Kidney (tissue), 14 donors: ENCODE data around the gene MBD5. TPM values are rescaled to one million over a fixed set of nuclear protein-coding genes. Genes with fewer than 3 reads are reported as not detected.

Source experiments
- DNase-seq, 5 donors: peaks; one replicate each; pipeline ENCODE4 v3.0.0-alpha.2; 2013 to 2020
- FAIRE-seq: peaks from 2 replicates; lab custom pipeline; 2012; peaks lifted over from hg19 to GRCh38; lab: Jason Lieb, UNC
- H3K27ac ChIP-seq, 2 donors: one replicate each; pipeline ENCODE4 v1.7.0; 2013; ENCODE audit warnings: low read depth in 2 of 2, low read length in 2 of 2, inconsistent platforms in 1 of 2
- H3K27me3 ChIP-seq: one replicate; pipeline ENCODE4 v1.7.1; 2013; ENCODE audit warnings: low read length, inconsistent platforms; ENCODE audit not compliant: control insufficient read depth, insufficient read depth
- H3K36me3 ChIP-seq, 3 donors: one replicate each; pipeline versions ENCODE4 v1.7.0 to v1.7.1; 2013; ENCODE audit warnings: low read length in 3 of 3, control low read depth in 1 of 3, inconsistent platforms in 1 of 3; ENCODE audit not compliant: insufficient read depth in 3 of 3, control insufficient read depth in 2 of 3
- H3K4me1 ChIP-seq, 3 donors: one replicate each; pipeline versions ENCODE4 v1.7.0 to v1.7.1; 2013; ENCODE audit warnings: low read length in 3 of 3, inconsistent platforms in 1 of 3, low read depth in 1 of 3; ENCODE audit not compliant: control insufficient read depth in 2 of 3, insufficient read depth in 2 of 3
- H3K4me3 ChIP-seq, 3 donors: one replicate each; pipeline versions ENCODE4 v1.7.0 to v1.8.1; 2013; ENCODE audit warnings: low read length in 3 of 3, control low read depth in 1 of 3, inconsistent platforms in 1 of 3
- H3K9ac ChIP-seq, 3 donors: one replicate each; pipeline versions ENCODE4 v1.7.0 to v1.7.1; 2013; ENCODE audit warnings: low read length in 3 of 3, control low read depth in 1 of 3, inconsistent platforms in 1 of 3
- H3K9me3 ChIP-seq, 3 donors: one replicate each; pipeline versions ENCODE4 v1.7.0 to v1.7.1; 2013; ENCODE audit warnings: low read length in 3 of 3, control low read depth in 1 of 3, inconsistent platforms in 1 of 3; ENCODE audit not compliant: control insufficient read depth in 2 of 3, insufficient read depth in 1 of 3
- CTCF ChIP-seq: IDR thresholded peaks from 3 replicates; pipeline ENCODE4 v1.5.1; 2012; ENCODE audit warnings: mild to moderate bottlenecking, moderate library complexity, borderline replicate concordance; ENCODE audit not compliant: insufficient read depth; ENCODE audit errors: extremely low read depth
- intact Hi-C: fragments of 100-400 bp; cut with DNase I; formaldehyde crosslinking; loops from one replicate; pipeline ENCODE4 v1.11.1; 2022
- polyA plus RNA-seq: library from polyadenylated mRNA; stranded (reverse); fragments of 350-450 nt; fragmentation: Illumina TruSeq; extraction: RNeasy Lipid Tissue Mini Kit (QIAGEN cat#74804); gene quantifications from one replicate; pipeline ENCODE4 v1.2.3, GENCODE V29; 2014; ENCODE audit warnings: low read depth, low replicate concordance; ENCODE audit not compliant: insufficient read depth
- total RNA-seq: library from RNA; stranded (reverse); fragmentation: NEBNext Ultra II Directional; extraction: Animal tissue kit (Norgen Biotek cat#: 25700); gene quantifications from one replicate; pipeline ENCODE4 v1.2.1, GENCODE V29; 2021
- donor health status: control.
- donor health status: control.
- donor health status: control.
- donor health status: control.
- donor health status: control.
- donor health status: DM: yes; HTN: yes; CAD: no.
- donor health status: Normal renal cell carcinoma (clear cell type).

The MBD5 gene
- total and polyA plus RNA-seq, 2 donors from 2014 or later: 6.9 to 66.8 TPM

DNA sequence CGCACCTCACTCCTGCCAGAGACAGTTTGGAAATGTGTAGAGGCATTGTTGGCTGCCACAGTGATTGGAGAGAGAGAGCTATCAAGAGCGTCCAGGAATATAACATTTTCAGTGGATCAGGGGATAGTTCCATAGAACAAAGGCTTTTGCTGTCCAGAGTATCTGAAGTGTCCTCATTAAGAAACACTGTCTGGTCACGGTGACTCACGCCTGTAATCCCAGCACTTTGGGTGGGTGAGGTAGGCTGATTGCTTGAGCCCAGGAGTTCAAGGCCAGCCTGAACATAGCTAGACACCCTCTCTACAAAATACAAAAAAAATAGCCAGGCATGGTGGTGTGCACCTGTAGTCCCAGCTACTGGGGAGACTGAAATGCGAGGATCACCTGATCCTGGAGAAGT, 231.1 kb downstream of the MBD5 start:
- Histone ChIP-seq H3K36me3 (no peaks in the 10 kb centered on the region), H3K9ac (no peak overlapping the region), H3K4me1 (no peaks in the 10 kb centered on the region), H3K4me3 (no peak overlapping the region), H3K9me3 (peaks cover 0 to 9% (median 2%) of the 10 kb centered on the region in 3 donors), H3K27me3 (no peaks in the 10 kb centered on the region), H3K27ac (no peak overlapping the region)
- intact Hi-C loops: no loop called here
- FAIRE-seq (no peak), DNase-seq (no peak)
- no peak for TF ChIP-seq CTCF

- DNase-seq (no peak), FAIRE-seq (no peak)
- intact Hi-C loops: no loop called here
- H3K4me3 ChIP-seq: no peak overlapping the region
- H3K9ac ChIP-seq: no peak overlapping the region
- no peak for TF ChIP-seq CTCF
- H3K36me3 ChIP-seq: no peaks in the 10 kb centered on the region
- peaks cover 0 to 9% (median 2%) of the 10 kb centered on the region in 3 donors for H3K9me3 ChIP-seq
- no peaks in the 10 kb centered on the region for H3K27me3 ChIP-seq
- H3K4me1 ChIP-seq: no peaks in the 10 kb centered on the region
- no peak overlapping the region for H3K27ac ChIP-seq
Measured at GRCh38 chr2:148252646-148253045, 231.8 kb downstream of the MBD5 start.

DNA sequence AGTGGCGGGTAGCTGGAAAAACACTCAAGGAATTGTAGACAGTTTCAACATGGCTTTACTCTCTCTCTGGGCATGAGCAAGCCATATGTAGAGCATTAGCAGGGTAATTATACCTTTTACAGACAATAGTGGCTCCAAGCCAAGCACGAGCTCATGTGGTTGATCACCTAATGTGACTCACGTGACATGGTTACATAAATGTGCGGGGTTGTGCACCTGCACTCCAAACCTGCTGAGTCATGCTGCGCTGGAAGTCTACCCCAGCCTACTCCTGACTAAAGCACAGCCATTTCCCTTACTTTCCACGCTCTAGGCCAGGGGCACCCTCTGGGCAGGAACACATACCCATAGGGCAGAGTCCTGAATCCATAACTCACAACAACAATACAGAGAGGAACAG, 232.8 kb downstream of the MBD5 start:
- Histone ChIP-seq H3K4me1 (no peaks in the 10 kb centered on the region), H3K9ac (no peak overlapping the region), H3K27ac (no peak overlapping the region), H3K36me3 (no peaks in the 10 kb centered on the region), H3K9me3 (peaks cover 0 to 9% (median 2%) of the 10 kb centered on the region in 3 donors), H3K4me3 (no peak overlapping the region), H3K27me3 (no peaks in the 10 kb centered on the region)
- FAIRE-seq (no peak), DNase-seq (no peak)
- no peak for TF ChIP-seq CTCF
- intact Hi-C loops: no loop called here

DNA sequence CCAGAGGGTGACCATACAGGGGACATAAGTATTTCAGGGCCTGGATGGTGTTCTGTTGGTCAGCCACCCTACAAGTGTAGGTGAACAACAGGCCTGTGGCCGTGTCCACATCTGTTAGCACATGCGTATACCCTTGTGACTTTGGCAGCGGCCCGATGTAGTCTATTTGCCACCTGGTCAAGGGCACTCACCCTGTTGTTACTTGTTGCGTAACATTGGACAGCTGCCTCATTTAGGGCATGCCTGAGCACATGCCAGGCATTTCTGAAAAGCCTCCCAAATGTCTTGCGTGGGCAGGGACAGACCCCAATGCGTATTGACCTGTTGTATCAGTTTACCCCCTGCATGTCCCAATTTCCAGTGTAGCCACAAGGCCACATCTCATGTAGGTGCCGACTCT, 235.0 kb downstream of the MBD5 start:
- DNase-seq: no peak
- no peak for FAIRE-seq
- Histone ChIP-seq H3K36me3 (no peaks in the 10 kb centered on the region), H3K27me3 (no peaks in the 10 kb centered on the region), H3K27ac (no peak overlapping the region), H3K4me3 (no peak overlapping the region), H3K4me1 (no peaks in the 10 kb centered on the region), H3K9me3 (peaks cover 0 to 9% (median 2%) of the 10 kb centered on the region in 3 donors), H3K9ac (no peak overlapping the region)
- TF ChIP-seq CTCF: no peak
- intact Hi-C loops: no loop called here
